Adrenal gland (tissue), 12 donors: ENCODE data around the gene ANK3. TPM values are rescaled to one million over a fixed set of nuclear protein-coding genes. Genes with fewer than 3 reads are reported as not detected.

ENCODE experiments used
- DNase-seq, 7 donors: peaks; one replicate each; pipeline ENCODE4 v3.0.0-alpha.2; 2019 to 2020
- H3K27ac ChIP-seq, 5 donors: fragments of 200-600 bp; sonication (generic) in 4 of 5; 1 replicate in 3 of 5; 2 replicates in 2 of 5; pipeline versions ENCODE4 v1.5.1 to v1.8.0; 2016 to 2020; ENCODE audit warnings: mild to moderate bottlenecking in 1 of 5
- H3K27me3 ChIP-seq: fragments of 200-600 bp; 2 replicates; pipeline ENCODE4 v1.8.0; 2021
- H3K36me3 ChIP-seq, 2 donors: fragments of 200-600 bp; replicated peaks in 1 of 2; 1 replicate in 1 of 2; 2 replicates in 1 of 2; pipeline versions ENCODE4 v1.5.1 to v1.8.0; 2018 to 2022
- H3K4me1 ChIP-seq, 2 donors: fragments of 200-600 bp; replicated peaks in 1 of 2; 1 replicate in 1 of 2; 2 replicates in 1 of 2; pipeline versions ENCODE4 v1.5.1 to v1.8.0; 2018 to 2021
- H3K4me3 ChIP-seq, 4 donors: fragments of 200-600 bp; sonication (generic) in 3 of 4; one replicate each; pipeline ENCODE4 v1.5.1; 2016 to 2018
- H3K9me3 ChIP-seq, 3 donors: fragments of 200-600 bp; sonication (generic) in 1 of 3; replicated peaks in 1 of 3; 1 replicate in 2 of 3; 2 replicates in 1 of 3; pipeline versions ENCODE4 v1.5.1 to v1.8.0; 2016 to 2021
- CTCF ChIP-seq, 6 experiments: fragments of 450-650 bp in 4 of 6; fragments of 200-600 bp in 2 of 6; sonication (generic) in 1 of 6; IDR thresholded peaks; 1 replicate in 5 of 6; 2 replicates in 1 of 6; pipeline versions ENCODE4 v1.5.1 to v1.8.0; 2016 to 2021; ENCODE audit warnings: antibody characterized with exemption in 6 of 6, mild to moderate bottlenecking in 2 of 6, moderate library complexity in 1 of 6
- POLR2A ChIP-seq, 2 donors: fragments of 450-650 bp; IDR thresholded peaks; one replicate each; pipeline ENCODE4 v1.6.1; 2017; ENCODE audit warnings: antibody characterized with exemption in 2 of 2, mild to moderate bottlenecking in 2 of 2, moderate library complexity in 1 of 2
- WGBS, 4 donors: extraction: QIAGEN DNeasy Blood & Tissue Kit in 2 of 4; methylation state at CpG; one replicate each; pipeline versions ENCODE4 v1.1.5 to v1.1.7; 2013 to 2017; 5-methylcytosine and 5-hydroxymethylcytosine counted together
- intact Hi-C, 2 donors: fragments of 100-400 bp; cut with DNase I; formaldehyde crosslinking; loops; one replicate each; pipeline versions ENCODE4 v1.14.1 to v1.15.0; 2022 to 2023
- polyA plus RNA-seq, 3 donors: library from polyadenylated mRNA; stranded (reverse); fragments of 200-250 nt in 2 of 3; fragments of 350-450 nt in 1 of 3; fragmentation: Illumina TruSeq in 1 of 3; extraction: RNeasy Lipid Tissue Mini Kit (QIAGEN cat#74804) in 1 of 3; gene quantifications; one replicate each; pipeline ENCODE4 v1.2.3, GENCODE V29; 2013 to 2014
- total RNA-seq, 9 donors: library from RNA; depleted of rRNA in 4 of 9; stranded (reverse); fragments of >200 nt in 4 of 9; fragments of 120-200 nt in 1 of 9; fragmentation: NEBNext Ultra II Directional in 1 of 9; extraction: Animal tissue kit (Norgen Biotek cat#: 25700) in 1 of 9; gene quantifications; one replicate each; pipeline versions ENCODE4 v1.1.0 to v1.2.4, GENCODE V29; 2013 to 2023
- donor health status: healthy with polysubstance abuse.
- donor health status: Bipolar disorder and iron deficiency.
- donor health status: DM: yes; HTN: yes; CAD: no.
- donor health status: DM: no; HTN: no; CAD: no.
- donor health status: DM: no; HTN: no; CAD: no.
- donor health status: DM: yes; HTN: yes; CAD: no.

Gene ANK3
- total and polyA plus RNA-seq, 12 donors, result 2.6 to 48.1 (median 15.2) TPM

DNA sequence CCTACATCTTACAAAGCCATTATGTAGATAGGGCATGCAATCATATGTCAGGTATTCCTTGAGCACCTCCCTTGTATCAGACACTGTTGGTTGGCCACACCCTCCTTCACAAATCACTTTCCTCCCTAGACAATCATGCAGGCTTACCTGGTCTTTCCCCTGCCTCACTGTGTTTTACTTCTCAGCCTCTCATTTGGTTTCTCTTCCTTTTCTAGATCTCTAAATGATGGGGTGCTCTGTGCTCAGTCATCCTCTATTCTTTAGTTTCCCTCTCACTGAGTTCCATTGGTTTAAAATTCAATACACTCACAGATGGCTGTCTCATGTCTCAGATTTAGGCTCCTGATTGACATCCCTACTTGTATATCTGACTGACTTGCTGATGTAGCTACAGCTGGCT lies 31.4 kb downstream of the ANK3 start:
- Histone ChIP-seq H3K9me3 (no peaks in the 10 kb centered on the region), H3K27me3 (no peaks in the 10 kb centered on the region), H3K36me3 (no peaks in the 10 kb centered on the region), H3K4me3 (no peak overlapping the region), H3K27ac (no peak overlapping the region), H3K4me1 (no peaks in the 10 kb centered on the region)
- no peak for DNase-seq
- intact Hi-C loops, result no loop called here
- TF ChIP-seq CTCF (IDR thresholded peaks at IDR 0.05) (no peak), POLR2A (IDR thresholded peaks at IDR 0.05) (no peak)

DNA sequence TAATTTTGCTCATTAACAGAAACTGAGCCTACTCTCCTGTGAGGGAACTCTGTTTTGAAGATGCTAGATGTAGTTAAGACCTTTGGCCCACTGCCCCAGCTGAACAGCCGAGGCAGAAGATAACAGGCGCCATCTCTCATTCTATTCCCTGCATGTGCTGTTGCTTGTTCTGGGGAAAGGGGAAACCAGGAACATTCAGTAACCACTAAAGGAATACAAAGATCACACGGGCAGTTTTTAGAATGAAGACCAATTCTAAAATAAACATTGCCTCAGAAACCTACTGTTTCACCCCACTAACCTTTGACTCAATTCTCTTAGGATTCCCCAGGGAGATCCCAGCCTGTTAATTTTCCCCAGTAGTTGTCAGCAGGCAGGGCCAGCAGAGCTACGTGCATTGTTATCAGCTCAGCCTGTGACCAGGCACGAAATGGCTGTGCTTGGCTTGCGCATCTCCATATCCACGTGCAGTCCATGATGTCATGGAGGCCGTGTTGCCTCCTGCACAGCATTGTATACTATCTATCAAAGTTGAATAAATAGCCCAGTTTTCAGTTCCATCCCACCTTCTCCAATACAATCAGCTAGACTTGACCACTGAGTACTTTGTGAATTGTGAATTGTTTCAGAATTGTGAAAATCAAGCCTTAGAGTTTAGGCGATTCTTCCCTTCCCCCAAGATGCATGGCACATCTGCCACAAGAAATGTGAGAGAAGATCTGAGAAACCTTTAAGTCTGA lies 36.0 kb downstream of the ANK3 start:
- Histone ChIP-seq H3K4me3 (no peak overlapping the region), H3K4me1 (no peaks in the 10 kb centered on the region), H3K9me3 (no peaks in the 10 kb centered on the region), H3K27ac (peak overlapping the region in 2 of 5 donors; percentile 35 to 46), H3K36me3 (no peaks in the 10 kb centered on the region), H3K27me3 (no peaks in the 10 kb centered on the region)
- no peak for TF ChIP-seq POLR2A (IDR thresholded peaks at IDR 0.05)
- no peak for TF ChIP-seq CTCF (IDR thresholded peaks at IDR 0.05)
- intact Hi-C loops, result no loop called here
- 68 to 74% (median 70%) methylated on average over 7 to 9 of the region's 9 CpGs for WGBS, 4 donors
- DNase-seq, result peak in 6 of 7 donors; percentile 20 to 74 (median 38)

- peak overlapping the region in 1 of 5 donors; percentile 22 for H3K27ac ChIP-seq
Measured at GRCh38 chr10:60352105-60352504, 37.6 kb downstream of the ANK3 start.

More at GRCh38 chr10:60352105-60352504, 37.6 kb downstream of the ANK3 start:
- DNase-seq, result no peak
- Histone ChIP-seq H3K4me3 (no peak overlapping the region), H3K27me3 (no peaks in the 10 kb centered on the region), H3K36me3 (no peaks in the 10 kb centered on the region), H3K9me3 (no peaks in the 10 kb centered on the region), H3K4me1 (no peaks in the 10 kb centered on the region)
- TF ChIP-seq POLR2A (IDR thresholded peaks at IDR 0.05) (no peak), CTCF (IDR thresholded peaks at IDR 0.05) (no peak)
- 81 to 92% (median 87%) methylated on average over 5 of the region's 5 CpGs for WGBS, 4 donors
- intact Hi-C loops, result no loop called here
